ENCODE measurements around the gene ST3GAL3. TPM values are rescaled to one million over a fixed set of nuclear protein-coding genes. Genes with fewer than 3 reads are reported as not detected.

ST3GAL3 gene
- total RNA-seq, 1 donor from 2014 or later, result 34.3 TPM

GRCh38 chr1:43805340-43805739, 98.0 kb downstream of the ST3GAL3 start:
- no peaks in the 10 kb centered on the region for H3K27me3 ChIP-seq
- peaks cover 0 to 4% of the 10 kb centered on the region in 2 donors for H3K9me3 ChIP-seq
- no peak for DNase-seq (ENCODE audit: low spot score in 2 of 2)
- TF ChIP-seq CTCF (IDR thresholded peaks at IDR 0.05), result no peak
- H3K4me1 ChIP-seq, result no peaks in the 10 kb centered on the region
- no peak overlapping the region for H3K27ac ChIP-seq
- no peak overlapping the region for H3K4me3 ChIP-seq
- intact Hi-C loops (cut with DNase I), result no loop called here
- H3K36me3 ChIP-seq, result no peaks in the 10 kb centered on the region

GRCh38 chr1:43806183-43806582, 98.8 kb downstream of the ST3GAL3 start:
- H3K9me3 ChIP-seq, result peaks cover 0 to 4% of the 10 kb centered on the region in 2 donors
- TF ChIP-seq CTCF (IDR thresholded peaks at IDR 0.05), result no peak
- no peak overlapping the region for H3K4me3 ChIP-seq
- no peak for DNase-seq (ENCODE audit: low spot score in 2 of 2)
- H3K27me3 ChIP-seq, result no peaks in the 10 kb centered on the region
- H3K27ac ChIP-seq, result no peak overlapping the region
- no peaks in the 10 kb centered on the region for H3K4me1 ChIP-seq
- H3K36me3 ChIP-seq, result no peaks in the 10 kb centered on the region
- intact Hi-C loops (cut with DNase I), result no loop called here

GRCh38 chr1:43809097-43809673, 101.8 kb downstream of the ST3GAL3 start:
- no peak for DNase-seq (ENCODE audit: low spot score in 2 of 2)
- Histone ChIP-seq H3K9me3 (peaks cover 0 to 4% of the 10 kb centered on the region in 2 donors), H3K36me3 (no peaks in the 10 kb centered on the region), H3K27ac (no peak overlapping the region), H3K27me3 (no peaks in the 10 kb centered on the region), H3K4me3 (no peak overlapping the region), H3K4me1 (no peaks in the 10 kb centered on the region)
- TF ChIP-seq CTCF (IDR thresholded peaks at IDR 0.05), result no peak
- intact Hi-C loops (cut with DNase I), result no loop called here

- intact Hi-C loops (cut with DNase I), result no loop called here
- Histone ChIP-seq H3K27ac (no peak overlapping the region), H3K27me3 (no peaks in the 10 kb centered on the region), H3K4me3 (no peak overlapping the region), H3K4me1 (no peaks in the 10 kb centered on the region), H3K36me3 (peaks cover 0 to 15% of the 10 kb centered on the region in 2 donors), H3K9me3 (peaks cover 0 to 4% of the 10 kb centered on the region in 2 donors)
- no peak for TF ChIP-seq CTCF (IDR thresholded peaks at IDR 0.05)
- no peak for DNase-seq (ENCODE audit: low spot score in 2 of 2)
These were observed 105.2 kb downstream of the ST3GAL3 start for GRCh38 chr1:43812579-43812978.

- no peaks in the 10 kb centered on the region for H3K27me3 ChIP-seq
- no peak overlapping the region for H3K4me3 ChIP-seq
- peaks cover 3 to 20% of the 10 kb centered on the region in 2 donors for H3K36me3 ChIP-seq
- H3K27ac ChIP-seq, result no peak overlapping the region
- peaks cover 6 to 11% of the 10 kb centered on the region in 2 donors for H3K9me3 ChIP-seq
- TF ChIP-seq CTCF (IDR thresholded peaks at IDR 0.05), result no peak
- no peaks in the 10 kb centered on the region for H3K4me1 ChIP-seq
- intact Hi-C loops (cut with DNase I), result no loop called here
- DNase-seq (ENCODE audit: low spot score in 2 of 2), result no peak
These were observed 107.1 kb downstream of the ST3GAL3 start for GRCh38 chr1:43814401-43814800.

Data from ascending aorta (tissue), 2 donors.